HCT116 (cell line): ENCODE data around the gene MIEN1.

ENCODE experiments used
- CBX3 ChIP-seq: IDR thresholded peaks from 2 replicates; pipeline ENCODE4 v1.6.1; 2012; ENCODE audit warnings: low read depth
- CTCF ChIP-seq, 3 experiments: fragments of 200-600 bp in 1 of 3; sonication (generic) in 1 of 3; IDR thresholded peaks in 2 of 3; conservative IDR thresholded peaks in 1 of 3; 2 replicates each; pipeline ENCODE4 v1.5.1; 2012 to 2017; ENCODE audit warnings: low read depth in 2 of 3, low read length in 2 of 3, antibody characterized with exemption in 1 of 3, borderline replicate concordance in 1 of 3, control low read depth in 1 of 3, mild to moderate bottlenecking in 1 of 3, mixed read lengths in 1 of 3, mixed run types in 1 of 3, moderate library complexity in 1 of 3; ENCODE audit not compliant: insufficient read depth in 1 of 3
- MAX ChIP-seq: IDR thresholded peaks from 2 replicates; pipeline ENCODE4 v1.6.1; 2012
- POLR2A ChIP-seq: IDR thresholded peaks from 2 replicates; pipeline ENCODE4 v1.7.0; 2011; ENCODE audit warnings: borderline replicate concordance; ENCODE audit not compliant: insufficient read depth, insufficient read length; ENCODE audit errors: extremely low read depth
- RAD21 ChIP-seq: IDR thresholded peaks from 2 replicates; pipeline ENCODE4 v1.6.1; 2012; ENCODE audit warnings: low read depth, mild to moderate bottlenecking
- SRF ChIP-seq: IDR thresholded peaks from 2 replicates; pipeline ENCODE4 v1.6.1; 2012; ENCODE audit warnings: low read depth
- TF ChIP-seq, protein P1 (sequence below): IDR thresholded peaks from 2 replicates; pipeline ENCODE4 v1.6.1; 2012; ENCODE audit warnings: low read depth

GRCh38 chr17:39769974-39770587 is 39.7 kb upstream of the MIEN1 start:
- TF ChIP-seq CBX3 (peak; percentile 51; the same call in 1 of the 2 replicates), POLR2A (no peak), CTCF (IDR thresholded peaks at IDR 0.05 in 2 of 3, conservative IDR thresholded peaks at IDR 0.05 in 1 of 3; ENCODE audit: borderline replicate concordance in 1 of 3, insufficient read depth in 1 of 3, low read depth in 2 of 3, low read length in 2 of 3) (no peak), SRF (0 out of 2 replicates have a peak, but pooled peaks have one; percentile 33), MAX (peak; percentile 67), RAD21 (no peak)
- TF ChIP-seq, protein P1, sequence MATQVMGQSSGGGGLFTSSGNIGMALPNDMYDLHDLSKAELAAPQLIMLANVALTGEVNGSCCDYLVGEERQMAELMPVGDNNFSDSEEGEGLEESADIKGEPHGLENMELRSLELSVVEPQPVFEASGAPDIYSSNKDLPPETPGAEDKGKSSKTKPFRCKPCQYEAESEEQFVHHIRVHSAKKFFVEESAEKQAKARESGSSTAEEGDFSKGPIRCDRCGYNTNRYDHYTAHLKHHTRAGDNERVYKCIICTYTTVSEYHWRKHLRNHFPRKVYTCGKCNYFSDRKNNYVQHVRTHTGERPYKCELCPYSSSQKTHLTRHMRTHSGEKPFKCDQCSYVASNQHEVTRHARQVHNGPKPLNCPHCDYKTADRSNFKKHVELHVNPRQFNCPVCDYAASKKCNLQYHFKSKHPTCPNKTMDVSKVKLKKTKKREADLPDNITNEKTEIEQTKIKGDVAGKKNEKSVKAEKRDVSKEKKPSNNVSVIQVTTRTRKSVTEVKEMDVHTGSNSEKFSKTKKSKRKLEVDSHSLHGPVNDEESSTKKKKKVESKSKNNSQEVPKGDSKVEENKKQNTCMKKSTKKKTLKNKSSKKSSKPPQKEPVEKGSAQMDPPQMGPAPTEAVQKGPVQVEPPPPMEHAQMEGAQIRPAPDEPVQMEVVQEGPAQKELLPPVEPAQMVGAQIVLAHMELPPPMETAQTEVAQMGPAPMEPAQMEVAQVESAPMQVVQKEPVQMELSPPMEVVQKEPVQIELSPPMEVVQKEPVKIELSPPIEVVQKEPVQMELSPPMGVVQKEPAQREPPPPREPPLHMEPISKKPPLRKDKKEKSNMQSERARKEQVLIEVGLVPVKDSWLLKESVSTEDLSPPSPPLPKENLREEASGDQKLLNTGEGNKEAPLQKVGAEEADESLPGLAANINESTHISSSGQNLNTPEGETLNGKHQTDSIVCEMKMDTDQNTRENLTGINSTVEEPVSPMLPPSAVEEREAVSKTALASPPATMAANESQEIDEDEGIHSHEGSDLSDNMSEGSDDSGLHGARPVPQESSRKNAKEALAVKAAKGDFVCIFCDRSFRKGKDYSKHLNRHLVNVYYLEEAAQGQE = no peak
